Calu3 (cell line): ENCODE data around the gene S100A13. TPM values are rescaled to one million over a fixed set of nuclear protein-coding genes. Genes with fewer than 3 reads are reported as not detected.

Experiments
- BruUV-seq: library from RNA; stranded (reverse); fragments of 400-500 nt; replicated peaks from 2 replicates; lab custom pipeline; 2021; lab: Mats Ljungman, UMichigan
- CTCF ChIA-PET: fragments of 300-600 bp; sonication (Branson Sonifier 250); formaldehyde crosslinking; loops from one replicate; lab custom pipeline; 2022; ENCODE audit warnings: antibody characterized with exemption; lab: Charles Lee
- DNase-seq: peaks from one replicate; pipeline ENCODE4 v3.0.0; 2022
- H3K27ac Mint-ChIP-seq: one replicate; pipeline ENCODE4 v1.8.0; 2022; ENCODE audit warnings: mixed read lengths; ENCODE audit not compliant: unreplicated experiment
- H3K27me3 Mint-ChIP-seq: one replicate; pipeline ENCODE4 v1.8.0; 2022; ENCODE audit warnings: mixed read lengths; ENCODE audit not compliant: unreplicated experiment
- H3K36me3 Mint-ChIP-seq: one replicate; pipeline ENCODE4 v1.8.0; 2022; ENCODE audit warnings: mild to moderate bottlenecking, moderate library complexity, mixed read lengths; ENCODE audit not compliant: insufficient read depth, unreplicated experiment
- H3K4me1 Mint-ChIP-seq: one replicate; pipeline ENCODE4 v1.8.0; 2022; ENCODE audit warnings: mild to moderate bottlenecking, low read depth, mixed read lengths; ENCODE audit not compliant: unreplicated experiment
- H3K4me3 Mint-ChIP-seq: one replicate; pipeline ENCODE4 v1.8.0; 2022; ENCODE audit warnings: mild to moderate bottlenecking, low read depth, moderate library complexity, mixed read lengths; ENCODE audit not compliant: unreplicated experiment
- H3K9me3 Mint-ChIP-seq: one replicate; pipeline ENCODE4 v1.8.0; 2022; ENCODE audit warnings: low read depth, mixed read lengths; ENCODE audit not compliant: unreplicated experiment
- intact Hi-C: fragments of 100-400 bp; cut with micrococcal nuclease; formaldehyde crosslinking; loops from one replicate; pipeline ENCODE4 v1.10.0; 2022; ENCODE audit not compliant: unreplicated experiment
- total RNA-seq: library from RNA; stranded (reverse); gene quantifications from 2 replicates; pipeline ENCODE4 v1.2.3, GENCODE V29; 2022
- TF ChIP-seq, protein P1 (sequence below): fragments of 200-600 bp; IDR thresholded peaks from one replicate; pipeline ENCODE4 v1.8.0; 2022; ENCODE audit warnings: antibody characterized with exemption; ENCODE audit not compliant: unreplicated experiment

The S100A13 gene
- total RNA-seq, 1 experiment from 2014 or later, result 104 TPM

DNA sequence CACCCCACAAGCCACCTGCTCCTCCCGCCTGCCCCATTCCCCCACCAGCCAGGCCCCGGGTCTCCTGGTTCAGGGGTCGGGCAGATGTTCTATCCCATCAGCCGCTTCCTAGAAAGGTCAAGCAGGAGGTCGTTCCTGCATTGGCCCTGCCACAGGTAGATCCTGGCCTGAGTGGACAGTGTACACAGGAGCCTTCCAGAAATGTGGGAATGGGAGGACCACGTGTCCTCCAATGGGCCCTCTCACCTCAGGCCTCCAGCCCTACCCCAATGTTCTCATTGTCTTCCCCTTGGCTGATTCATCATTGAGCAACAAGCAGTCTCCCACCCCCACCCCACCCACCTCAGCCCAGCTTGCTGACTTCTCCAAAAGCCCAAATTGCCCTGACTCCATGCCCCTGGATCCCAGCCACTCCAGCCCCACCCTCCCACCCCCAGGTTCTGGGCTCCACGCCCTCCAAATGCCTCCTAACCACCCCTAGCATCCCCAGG, 16.4 kb downstream of the S100A13 start:
- intact Hi-C loops, result no loop called here
- no peaks in the 10 kb centered on the region for H3K27me3 Mint-ChIP-seq
- no TSS peak for BruUV-seq
- CTCF ChIA-PET, result interaction anchor here (0.6 to 9.3 kb wide), 6 partner anchors 17 to 99 kb away, joined by 3 to 99 read pairs (median 3); partner anchors contain the start of genes S100A1, S100A13 and S100A2
- TF ChIP-seq, protein P1, sequence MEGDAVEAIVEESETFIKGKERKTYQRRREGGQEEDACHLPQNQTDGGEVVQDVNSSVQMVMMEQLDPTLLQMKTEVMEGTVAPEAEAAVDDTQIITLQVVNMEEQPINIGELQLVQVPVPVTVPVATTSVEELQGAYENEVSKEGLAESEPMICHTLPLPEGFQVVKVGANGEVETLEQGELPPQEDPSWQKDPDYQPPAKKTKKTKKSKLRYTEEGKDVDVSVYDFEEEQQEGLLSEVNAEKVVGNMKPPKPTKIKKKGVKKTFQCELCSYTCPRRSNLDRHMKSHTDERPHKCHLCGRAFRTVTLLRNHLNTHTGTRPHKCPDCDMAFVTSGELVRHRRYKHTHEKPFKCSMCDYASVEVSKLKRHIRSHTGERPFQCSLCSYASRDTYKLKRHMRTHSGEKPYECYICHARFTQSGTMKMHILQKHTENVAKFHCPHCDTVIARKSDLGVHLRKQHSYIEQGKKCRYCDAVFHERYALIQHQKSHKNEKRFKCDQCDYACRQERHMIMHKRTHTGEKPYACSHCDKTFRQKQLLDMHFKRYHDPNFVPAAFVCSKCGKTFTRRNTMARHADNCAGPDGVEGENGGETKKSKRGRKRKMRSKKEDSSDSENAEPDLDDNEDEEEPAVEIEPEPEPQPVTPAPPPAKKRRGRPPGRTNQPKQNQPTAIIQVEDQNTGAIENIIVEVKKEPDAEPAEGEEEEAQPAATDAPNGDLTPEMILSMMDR, result no peak
- H3K9me3 Mint-ChIP-seq, result no peaks in the 10 kb centered on the region
- peak overlapping the region; percentile 90 for H3K4me3 Mint-ChIP-seq
- peaks cover 89% of the 10 kb centered on the region for H3K36me3 Mint-ChIP-seq
- peaks cover 71% of the 10 kb centered on the region for H3K4me1 Mint-ChIP-seq
- H3K27ac Mint-ChIP-seq, result peak overlapping the region; percentile 71
- peak; percentile 30 for DNase-seq

DNA sequence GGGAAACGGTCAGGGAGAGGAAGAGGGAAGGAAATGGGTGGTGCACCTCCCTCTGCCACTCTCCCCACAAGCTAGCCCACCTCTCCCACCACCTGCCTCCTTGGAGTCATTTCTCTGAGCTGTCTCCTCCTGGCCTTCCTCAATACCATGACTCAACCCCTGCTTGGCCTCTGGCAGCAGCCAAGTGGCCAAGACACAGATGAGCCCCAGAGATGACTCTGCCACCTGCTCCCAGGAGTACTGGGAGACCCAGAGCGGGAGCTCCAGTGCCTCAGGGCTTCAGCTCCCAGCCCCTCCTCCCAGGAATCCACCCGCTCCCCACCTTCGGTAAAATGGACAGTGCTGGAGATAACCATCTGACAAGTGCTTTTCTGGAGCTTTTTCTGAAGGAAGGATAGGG, 17.0 kb downstream of the S100A13 start:
- Mint-ChIP-seq H3K9me3 (no peaks in the 10 kb centered on the region), H3K4me3 (peak overlapping the region; percentile 90), H3K27me3 (no peaks in the 10 kb centered on the region), H3K27ac (peak overlapping the region; percentile 71), H3K36me3 (peaks cover 89% of the 10 kb centered on the region), H3K4me1 (peaks cover 66% of the 10 kb centered on the region)
- TF ChIP-seq, protein P1, result no peak
- intact Hi-C loops, result no loop called here
- CTCF ChIA-PET, result interaction anchor here (1.1 to 9.3 kb wide), 4 partner anchors 17 to 45 kb away, joined by 3 to 99 read pairs (median 4); partner anchors contain the start of genes S100A1, S100A13 and S100A2
- peak; percentile 35 for DNase-seq
- no TSS peak for BruUV-seq

DNA sequence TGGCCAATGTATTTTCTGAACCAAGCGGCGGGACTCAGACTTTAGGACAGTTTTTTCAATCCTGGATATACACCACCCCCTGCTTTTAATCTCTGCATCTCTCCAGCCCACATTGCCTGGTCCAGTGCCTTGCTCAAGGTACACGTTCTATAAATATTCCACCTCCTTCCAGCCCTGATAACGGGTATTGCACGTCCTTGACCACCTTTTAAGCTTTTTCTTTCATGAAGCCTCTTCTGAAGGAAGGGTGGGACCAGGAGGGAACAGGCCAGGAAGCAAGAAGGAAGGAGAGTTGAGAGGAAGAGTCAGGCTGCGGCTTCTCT, 17.8 kb downstream of the S100A13 start:
- no TSS peak for BruUV-seq
- Mint-ChIP-seq H3K36me3 (peaks cover 87% of the 10 kb centered on the region), H3K9me3 (no peaks in the 10 kb centered on the region), H3K27ac (peak overlapping the region; percentile 71), H3K4me3 (peak overlapping the region; percentile 90), H3K27me3 (no peaks in the 10 kb centered on the region), H3K4me1 (peaks cover 58% of the 10 kb centered on the region)
- TF ChIP-seq, protein P1, result no peak
- DNase-seq, result no peak
- intact Hi-C loops, result loop anchor here (2.0 kb wide), 1 partner anchor 37 kb away; no protein-coding TSS in a partner anchor
- CTCF ChIA-PET, result interaction anchor here (1.4 kb wide), 1 partner anchor 21 kb away, joined by 3 read pairs; no protein-coding TSS in a partner anchor

DNA sequence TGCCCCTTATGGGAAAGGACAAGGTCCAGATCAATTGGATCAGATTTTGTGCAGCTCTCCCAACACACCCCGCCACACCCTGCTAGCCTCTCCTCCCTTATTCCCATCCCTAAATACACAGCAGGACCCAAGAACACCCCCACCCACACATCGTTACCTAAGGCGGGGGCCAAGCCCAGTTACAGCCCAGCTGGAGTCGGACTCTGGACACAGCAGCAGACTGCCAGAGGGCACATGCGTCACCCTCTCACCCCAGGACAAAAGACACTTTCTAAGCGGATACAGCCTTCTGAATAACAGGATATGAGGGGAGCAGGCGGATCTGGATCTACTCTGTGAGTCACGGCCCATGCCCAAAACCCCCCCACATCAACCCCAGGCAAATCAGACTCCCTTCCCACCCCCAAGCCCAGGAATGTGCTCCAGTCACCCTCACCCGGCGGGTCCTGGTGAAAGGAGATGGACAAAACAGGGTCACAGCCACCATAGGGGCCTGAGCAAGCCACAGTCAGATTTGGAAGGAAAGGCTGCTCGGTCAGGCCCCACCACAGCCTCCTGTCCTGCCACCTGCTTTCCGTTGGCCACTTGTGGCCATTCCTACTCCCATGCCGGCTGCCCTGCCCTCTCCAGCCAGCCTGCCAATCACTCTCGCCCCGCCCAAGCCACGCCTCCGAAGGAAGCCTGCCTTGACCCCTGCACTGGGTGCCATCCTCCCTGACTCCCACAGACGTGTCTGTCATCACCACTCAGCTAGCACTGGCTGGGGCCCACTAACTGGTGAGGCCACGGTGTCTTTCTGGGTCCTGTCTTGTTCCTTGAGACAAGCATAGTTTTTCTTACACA, 18.3 kb downstream of the S100A13 start:
- H3K9me3 Mint-ChIP-seq, result no peaks in the 10 kb centered on the region
- H3K36me3 Mint-ChIP-seq, result peaks cover 82% of the 10 kb centered on the region
- TSS peak; percentile 77 for BruUV-seq
- peaks cover 53% of the 10 kb centered on the region for H3K4me1 Mint-ChIP-seq
- no peaks in the 10 kb centered on the region for H3K27me3 Mint-ChIP-seq
- intact Hi-C loops, result loop anchor here (2.0 kb wide), 1 partner anchor 36 kb away; no protein-coding TSS in a partner anchor
- CTCF ChIA-PET, result interaction anchor here (0.6 to 1.5 kb wide), 6 partner anchors 19 to 37 kb away, joined by 3 to 6 read pairs (median 4); partner anchors contain the start of genes CHTOP and S100A13
- peak overlapping the region; percentile 90 for H3K4me3 Mint-ChIP-seq
- H3K27ac Mint-ChIP-seq, result peak overlapping the region; percentile 71
- TF ChIP-seq, protein P1, result no peak
- peak; percentile 91 for DNase-seq
